Measurements from ENCODE around the gene NRXN3.

The NRXN3 gene

GRCh38 chr14:78823035-78823434 is 652.9 kb downstream of the NRXN3 start:
- no peak for DNase-seq (ENCODE audit: low read depth in 2 of 2)

DNA sequence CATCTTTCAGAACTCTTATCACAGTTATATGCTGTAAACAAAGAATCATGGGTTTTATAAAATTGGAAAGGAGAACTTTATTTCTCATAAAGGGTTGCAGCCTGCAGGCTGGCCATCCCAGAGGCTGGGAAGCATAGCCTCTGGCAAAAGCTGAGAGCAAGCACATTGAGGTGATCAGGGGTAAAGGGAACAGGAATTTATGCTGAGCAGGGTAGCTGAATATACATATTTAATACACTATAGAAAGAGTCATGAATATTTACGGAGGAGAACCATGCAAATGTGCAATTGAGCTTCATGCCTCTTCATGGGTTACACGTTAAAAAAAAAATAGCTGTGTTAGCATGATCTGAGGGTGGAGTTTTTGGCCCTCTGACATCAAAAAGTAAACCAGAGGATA is 653.3 kb downstream of the NRXN3 start:
- DNase-seq (ENCODE audit: low read depth in 2 of 2): no peak

DNA sequence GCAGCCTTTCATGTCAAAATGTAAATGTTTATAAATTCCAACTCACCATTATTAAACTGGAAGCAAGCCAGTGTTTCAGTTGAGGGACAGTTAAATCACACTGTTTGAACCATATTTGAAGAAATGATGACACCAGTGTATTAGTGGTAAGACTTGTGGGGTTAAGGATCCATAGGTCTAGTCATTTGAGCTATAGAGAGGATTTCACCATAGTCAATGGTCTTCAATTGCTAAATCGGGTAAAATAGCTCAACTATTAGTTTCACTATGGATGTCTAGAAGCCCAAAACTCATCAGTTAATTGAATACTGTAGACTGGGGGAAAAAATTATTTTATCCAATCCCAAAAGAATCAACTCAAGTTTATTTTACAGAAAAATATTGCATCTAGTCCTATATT is 659.1 kb downstream of the NRXN3 start:
- no peak for DNase-seq (ENCODE audit: low read depth in 2 of 2)

GRCh38 chr14:78834766-78835451 is 664.7 kb downstream of the NRXN3 start:
- DNase-seq (ENCODE audit: low read depth in 2 of 2): no peak

- no peak for DNase-seq (ENCODE audit: low read depth in 2 of 2)
Measured at GRCh38 chr14:78835909-78836308, 665.7 kb downstream of the NRXN3 start.

- no peak for DNase-seq (ENCODE audit: low read depth in 2 of 2)
Measured at GRCh38 chr14:78836777-78837176, 666.6 kb downstream of the NRXN3 start.

DNA sequence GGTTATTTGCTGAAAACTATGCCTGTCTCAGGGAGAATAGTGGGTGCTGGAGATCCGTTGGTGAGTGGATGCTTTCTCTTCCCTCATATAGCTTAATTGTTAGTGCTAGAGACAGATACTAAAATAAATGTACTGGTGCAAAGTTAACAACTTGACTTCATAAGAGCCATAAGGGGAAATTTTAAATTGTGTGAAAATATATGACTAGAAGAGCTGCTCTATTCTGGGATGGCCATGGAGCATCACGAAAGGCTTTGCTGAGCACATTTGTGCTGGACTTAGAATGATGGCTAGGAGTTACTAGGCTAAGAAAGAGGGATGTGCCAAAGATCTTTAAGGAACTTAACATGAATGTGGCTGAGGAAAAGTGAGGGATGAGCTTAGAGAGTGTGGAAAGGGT is 668.8 kb downstream of the NRXN3 start:
- DNase-seq (ENCODE audit: low read depth in 2 of 2): no peak

DNA sequence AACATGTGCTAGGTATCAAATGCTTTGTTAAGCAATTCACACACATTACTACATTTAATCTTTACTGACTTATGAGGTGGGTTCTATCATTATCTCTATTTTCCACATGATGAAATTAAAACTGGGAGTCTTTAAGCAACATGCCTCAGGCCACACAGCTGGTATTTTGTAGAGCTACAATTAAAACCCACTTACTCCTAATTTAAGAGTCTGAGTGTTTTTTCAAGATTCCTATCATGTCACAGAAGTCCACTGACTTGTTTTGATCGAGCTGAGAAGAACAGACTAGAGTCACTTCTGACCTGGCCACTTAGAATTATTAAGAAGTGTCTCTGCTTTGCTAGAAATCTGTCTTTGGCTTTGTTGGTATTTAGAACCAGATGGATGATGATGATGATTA is 670.7 kb downstream of the NRXN3 start:
- DNase-seq (ENCODE audit: low read depth in 2 of 2): no peak

DNA sequence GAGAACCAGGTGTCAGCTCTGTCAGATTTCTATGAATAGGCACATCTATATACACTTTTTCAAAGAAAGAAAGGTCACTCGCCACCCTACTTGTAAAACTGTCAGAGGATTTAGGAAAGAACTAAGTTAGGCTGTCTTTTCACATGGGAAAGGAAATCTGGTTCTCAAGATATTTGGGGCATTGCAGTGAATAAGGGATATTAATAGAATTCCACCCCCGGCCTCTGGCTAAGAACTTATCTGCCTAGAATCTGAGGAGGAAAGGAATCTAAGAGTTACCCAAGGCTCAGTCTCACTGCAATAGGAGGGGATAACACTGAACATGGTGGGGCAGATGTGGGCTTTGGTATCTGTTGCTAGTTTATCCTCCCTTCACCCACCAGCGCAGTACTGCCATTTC is 677.6 kb downstream of the NRXN3 start:
- no peak for DNase-seq (ENCODE audit: low read depth in 2 of 2)

GRCh38 chr14:78848234-78848820 is 678.2 kb downstream of the NRXN3 start:
- no peak for DNase-seq (ENCODE audit: low read depth in 2 of 2)

- no peak for DNase-seq (ENCODE audit: low read depth in 2 of 2)
Measured at GRCh38 chr14:78849952-78850351, 679.8 kb downstream of the NRXN3 start.

GRCh38 chr14:78851189-78851588 is 681.0 kb downstream of the NRXN3 start:
- DNase-seq (ENCODE audit: low read depth in 2 of 2): no peak

- DNase-seq (ENCODE audit: low read depth in 2 of 2): no peak
Measured at GRCh38 chr14:78852040-78852439, 681.9 kb downstream of the NRXN3 start.

- no peak for DNase-seq (ENCODE audit: low read depth in 2 of 2)
Measured at GRCh38 chr14:78857974-78858373, 687.8 kb downstream of the NRXN3 start.

DNA sequence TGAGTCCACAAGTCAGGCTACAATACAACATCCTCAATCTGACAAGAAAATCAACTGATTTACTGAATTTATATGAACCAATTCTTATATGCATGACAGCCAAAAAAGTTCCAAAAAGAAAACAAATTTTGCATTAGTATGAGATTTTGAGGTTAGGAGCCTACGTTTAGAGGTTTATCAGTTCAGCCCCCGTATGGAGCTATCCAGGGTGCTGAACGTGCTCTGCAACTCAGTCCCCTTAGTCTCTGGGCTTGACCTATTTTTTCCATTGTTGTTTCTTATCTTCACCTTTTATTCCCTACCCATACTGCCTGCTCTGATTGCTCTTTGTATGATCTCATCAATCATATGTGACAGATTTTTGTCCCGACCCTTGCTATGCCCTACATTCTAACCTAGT is 693.0 kb downstream of the NRXN3 start:
- DNase-seq (ENCODE audit: low read depth in 2 of 2): no peak

GRCh38 chr14:78872837-78873236 is 702.7 kb downstream of the NRXN3 start:
- DNase-seq (ENCODE audit: low read depth in 2 of 2): no peak

DNA sequence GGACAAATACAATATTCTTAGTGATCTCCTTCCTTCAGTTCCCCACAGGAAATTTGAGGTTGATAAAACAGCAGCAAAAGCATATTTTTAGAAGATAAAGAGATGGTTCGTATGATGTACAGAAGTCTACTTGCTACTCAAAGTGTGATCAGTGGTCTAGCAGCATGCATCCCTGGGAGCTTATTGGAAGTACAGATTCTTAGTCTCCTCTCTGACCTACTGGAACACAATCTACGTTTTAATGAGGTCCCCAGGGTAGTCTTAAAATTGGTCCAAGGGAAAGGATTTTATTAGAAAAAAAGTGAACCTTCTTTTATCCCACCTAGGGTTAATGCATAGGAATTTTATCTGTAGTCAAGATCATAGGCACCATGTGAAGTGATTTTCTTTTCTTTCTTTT is 703.4 kb downstream of the NRXN3 start:
- DNase-seq (ENCODE audit: low read depth in 2 of 2): no peak

DNA sequence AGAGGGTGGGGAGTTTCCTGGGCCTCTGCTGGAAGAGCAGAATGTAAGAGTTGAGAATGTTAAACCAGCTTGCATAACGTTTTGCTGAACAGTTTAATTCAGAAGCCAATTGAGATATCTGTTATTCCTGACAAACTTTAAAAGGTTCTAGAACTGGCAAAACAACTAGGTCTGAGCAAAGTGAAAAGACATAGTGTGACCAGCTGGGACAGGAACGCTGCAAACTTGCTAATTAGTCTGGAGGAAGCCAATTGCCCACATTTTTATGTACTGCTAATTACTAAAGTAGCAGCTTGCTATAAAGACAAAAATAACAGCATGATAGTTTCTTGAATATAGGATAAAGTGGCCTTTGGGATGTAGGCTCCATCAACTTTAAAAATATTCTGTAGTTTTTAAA is 704.9 kb downstream of the NRXN3 start:
- DNase-seq (ENCODE audit: low read depth in 2 of 2): no peak

DNA sequence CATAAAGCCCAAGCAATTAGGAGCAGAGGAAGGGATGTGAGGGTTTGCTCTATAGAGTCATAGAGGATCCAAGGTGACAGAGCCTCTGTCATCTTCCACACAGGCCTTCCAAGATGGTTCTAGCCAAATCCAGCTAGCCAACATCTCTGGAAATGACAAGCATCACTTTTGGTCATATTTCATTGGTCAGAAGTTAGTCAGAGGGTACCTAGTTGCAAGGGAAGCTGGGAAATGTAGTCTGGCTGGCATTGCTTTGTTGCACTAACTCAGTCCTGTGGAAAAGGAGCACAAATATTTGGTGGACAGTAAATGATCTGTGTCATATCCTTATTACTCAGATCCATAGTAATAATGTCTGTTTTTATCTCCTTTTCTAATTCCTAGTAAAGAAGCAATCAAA is 715.7 kb downstream of the NRXN3 start:
- no peak for DNase-seq (ENCODE audit: low read depth in 2 of 2)

DNA sequence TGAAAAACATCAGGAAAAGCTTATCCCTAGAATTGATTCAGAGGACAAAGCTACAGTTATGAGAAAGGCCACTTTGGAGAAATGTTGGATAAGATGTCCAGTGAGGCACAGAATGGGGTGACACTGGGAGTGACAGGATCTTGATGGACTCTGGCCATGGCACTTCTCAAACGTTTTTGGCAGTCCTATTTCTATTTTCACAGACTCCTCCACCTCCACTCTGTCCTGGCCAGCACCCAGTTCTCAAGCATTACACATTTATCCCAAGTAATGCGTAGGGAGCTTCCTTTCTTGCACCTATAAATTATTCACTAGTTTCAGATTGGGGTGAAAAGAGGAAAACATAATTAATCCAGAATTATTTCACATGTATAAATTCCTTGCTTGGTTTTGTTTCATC is 727.3 kb downstream of the NRXN3 start:
- no peak for DNase-seq (ENCODE audit: low read depth in 2 of 2)

DNA sequence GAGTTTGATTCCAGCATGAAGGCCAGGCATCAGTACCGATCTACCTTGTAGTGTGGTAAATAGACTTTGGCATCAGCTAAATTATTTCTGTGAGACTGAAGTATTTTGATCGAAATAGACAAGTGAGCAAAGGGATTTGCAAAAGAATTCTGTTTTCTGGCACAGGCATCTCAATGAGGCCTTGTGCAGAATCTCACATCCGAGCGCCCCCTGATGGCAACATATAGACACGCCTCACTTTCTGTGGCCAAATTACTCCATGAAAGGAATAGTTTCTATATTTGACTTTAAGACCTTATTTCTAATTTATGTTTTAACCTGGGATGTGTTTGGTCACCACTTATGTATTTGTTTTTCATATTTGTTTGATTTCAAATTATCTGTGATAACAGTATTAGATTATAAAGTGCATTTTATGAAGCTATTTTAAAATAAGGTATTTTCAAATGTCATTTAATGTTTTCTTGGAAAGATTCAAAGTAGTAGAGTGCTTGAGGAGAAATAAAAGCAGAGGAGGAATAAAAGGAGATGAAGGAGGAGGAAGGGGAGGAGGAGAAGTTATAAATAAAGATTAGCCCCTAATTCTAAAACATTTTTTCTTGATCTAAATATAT is 731.9 kb downstream of the NRXN3 start:
- no peak for DNase-seq (ENCODE audit: low read depth in 2 of 2)

DNA sequence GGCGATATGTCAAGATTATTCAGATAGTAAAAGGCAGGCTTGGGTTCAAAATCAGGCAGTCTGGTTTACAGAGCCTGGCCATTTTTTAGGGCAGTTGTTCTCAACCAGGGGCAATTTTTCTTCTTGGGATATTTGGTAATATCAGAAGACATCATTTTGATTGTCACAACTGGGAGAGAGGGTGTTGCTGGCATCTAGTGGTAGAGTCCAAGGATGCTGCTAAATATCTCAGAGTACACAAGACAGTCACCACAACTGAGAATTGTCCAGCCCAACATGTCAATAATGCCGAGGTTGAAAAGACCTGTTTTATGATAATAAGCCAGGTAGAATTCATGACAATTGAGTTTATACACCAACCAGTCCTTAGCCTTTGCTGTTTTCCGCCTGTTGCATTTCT is 733.9 kb downstream of the NRXN3 start:
- no peak for DNase-seq (ENCODE audit: low read depth in 2 of 2)

DNA sequence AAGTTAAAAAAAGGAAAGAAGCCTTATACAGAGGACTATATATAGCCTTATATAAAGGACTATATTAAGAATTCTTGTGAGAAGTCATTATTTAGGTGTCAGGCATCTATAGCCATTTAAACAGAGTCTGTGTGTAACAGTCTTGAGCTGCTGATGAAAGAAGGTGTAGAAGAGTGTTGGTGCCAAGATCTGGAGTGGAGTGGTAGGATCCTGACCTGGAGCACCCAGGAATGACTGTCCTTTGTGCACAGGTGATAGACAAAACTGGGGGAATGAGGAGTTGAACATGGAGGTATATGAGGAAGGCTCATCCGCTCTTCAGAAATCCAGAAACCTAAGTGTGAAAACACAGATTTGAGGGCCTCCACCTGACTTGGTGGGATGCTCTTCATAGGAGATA is 747.3 kb downstream of the NRXN3 start:
- no peak for DNase-seq (ENCODE audit: low read depth in 2 of 2)

DNA sequence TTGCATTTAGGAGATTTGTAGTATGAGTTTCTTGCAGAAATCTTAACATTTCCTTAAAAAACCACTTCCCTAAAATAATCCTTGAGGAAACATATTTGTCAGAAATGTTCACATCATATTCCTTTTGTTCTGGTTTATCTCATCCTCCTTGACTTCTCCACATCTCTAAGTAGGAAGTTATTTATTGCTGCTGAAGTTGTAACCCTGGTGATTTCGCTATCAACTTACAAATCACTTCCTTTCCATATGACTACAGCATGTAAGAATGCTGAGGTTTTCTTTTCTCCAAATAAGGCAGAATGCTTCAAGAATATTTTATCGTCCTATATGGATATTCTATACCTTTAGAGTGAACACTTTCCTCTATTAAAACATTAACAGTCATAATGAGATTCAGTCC is 751.7 kb downstream of the NRXN3 start:
- DNase-seq (ENCODE audit: low read depth in 2 of 2): no peak

Data from stimulated activated CD8-positive, alpha-beta memory T cell treated with anti-CD3 and anti-CD28 coated beads, Interleukin-15, amount 100 ng/mL, for 4 hours (primary cell).